ENCODE results near the gene SLC18B1. TPM values are rescaled to one million over a fixed set of nuclear protein-coding genes. Genes with fewer than 3 reads are reported as not detected.

The SLC18B1 gene
- total RNA-seq, 1 experiment from 2014 or later = 15.8 TPM

DNA sequence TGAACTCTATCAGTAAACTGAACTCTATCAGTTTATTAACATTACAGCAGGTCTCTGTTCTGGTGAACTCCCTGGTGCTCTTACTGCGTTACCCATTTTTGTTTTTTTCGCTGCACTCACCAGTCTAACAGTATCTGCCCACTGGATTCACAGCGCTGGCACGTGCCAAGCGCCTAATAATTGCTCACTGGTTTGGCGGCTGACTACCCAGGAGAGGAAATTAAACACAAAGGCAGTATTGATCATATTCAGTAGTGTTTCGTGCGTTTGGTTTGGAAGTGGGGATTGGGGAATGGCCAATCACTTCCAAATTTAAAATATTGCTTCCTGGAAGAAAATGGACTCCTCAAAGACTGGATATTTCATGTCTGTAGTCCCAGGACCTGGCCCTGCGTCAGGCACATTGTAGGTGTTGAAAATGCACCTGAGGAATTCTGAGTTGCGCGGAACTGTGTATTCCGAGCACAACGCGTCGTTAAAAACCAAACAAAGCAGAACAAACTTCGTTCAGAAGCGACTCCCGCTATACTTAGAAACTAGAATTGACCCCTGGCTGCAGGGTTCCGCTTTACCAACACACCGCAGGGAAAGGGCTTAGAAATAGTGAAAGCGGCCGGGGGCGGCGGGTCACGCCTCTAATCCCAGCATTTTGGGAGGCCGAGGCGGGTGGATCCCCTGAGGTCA is 14.9 kb upstream of the SLC18B1 start:
- peak overlapping the region; percentile 76 for H3K4me3 ChIP-seq (ENCODE audit: insufficient read depth, low read depth, low read length)
- no peak for DNase-seq
- no peaks in the 10 kb centered on the region for H3K27me3 ChIP-seq (ENCODE audit: control insufficient read depth, insufficient read depth, low read length)
- peaks cover 31% of the 10 kb centered on the region for H3K36me3 ChIP-seq (replicated peaks; ENCODE audit: control insufficient read depth, insufficient read depth, low read length)

DNA sequence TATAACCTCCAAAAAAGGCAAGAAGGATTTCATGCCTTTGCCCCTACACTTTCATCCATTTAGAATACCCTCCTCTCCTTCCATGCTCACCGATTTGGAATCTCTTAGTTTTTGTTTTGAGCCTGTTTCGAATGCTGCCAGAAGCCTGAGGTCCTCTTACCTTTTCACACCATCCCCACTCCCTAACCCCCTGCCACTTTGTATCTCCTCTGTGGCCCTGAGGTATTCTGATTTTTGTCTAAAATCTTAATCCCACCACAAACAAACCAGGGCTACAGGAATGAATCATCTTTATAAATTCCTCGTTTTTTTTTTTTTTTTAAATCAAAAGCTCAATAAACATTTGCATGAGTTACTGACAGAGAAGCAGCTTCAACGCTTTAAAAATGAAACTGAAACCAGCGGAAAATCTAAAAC is 14.3 kb upstream of the SLC18B1 start:
- DNase-seq = no peak
- Histone ChIP-seq H3K36me3 (replicated peaks; ENCODE audit: control insufficient read depth, insufficient read depth, low read length) (peaks cover 27% of the 10 kb centered on the region), H3K27me3 (ENCODE audit: control insufficient read depth, insufficient read depth, low read length) (no peaks in the 10 kb centered on the region), H3K4me3 (ENCODE audit: insufficient read depth, low read depth, low read length) (peak overlapping the region; percentile 76)

DNA sequence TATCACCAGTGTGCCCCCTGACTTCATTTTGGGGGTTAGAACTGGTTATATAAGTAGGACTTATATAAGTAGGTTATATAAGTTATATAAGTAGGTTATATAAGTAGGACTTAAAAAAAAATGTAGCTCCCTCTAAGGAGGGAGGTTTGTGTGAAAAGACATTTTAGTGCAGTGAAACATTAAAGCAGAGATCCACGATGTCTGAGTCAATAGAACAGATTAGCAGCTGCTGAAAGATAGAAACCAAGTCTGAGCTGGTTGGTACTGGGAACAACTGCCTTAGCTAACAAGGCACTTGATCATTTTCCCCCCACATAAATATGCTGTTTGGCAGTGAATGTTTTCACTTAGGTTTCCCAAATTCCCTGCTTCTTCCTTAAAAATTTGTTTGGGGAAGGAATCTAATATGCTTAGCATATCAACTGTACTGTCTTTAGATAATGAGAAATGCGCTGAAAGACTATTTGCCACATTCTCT is 13.9 kb upstream of the SLC18B1 start:
- peaks cover 23% of the 10 kb centered on the region for H3K36me3 ChIP-seq (replicated peaks; ENCODE audit: control insufficient read depth, insufficient read depth, low read length)
- no peaks in the 10 kb centered on the region for H3K27me3 ChIP-seq (ENCODE audit: control insufficient read depth, insufficient read depth, low read length)
- peak overlapping the region; percentile 76; the same call in 1 of the 2 replicates for H3K4me3 ChIP-seq (ENCODE audit: insufficient read depth, low read depth, low read length)
- DNase-seq = no peak

DNA sequence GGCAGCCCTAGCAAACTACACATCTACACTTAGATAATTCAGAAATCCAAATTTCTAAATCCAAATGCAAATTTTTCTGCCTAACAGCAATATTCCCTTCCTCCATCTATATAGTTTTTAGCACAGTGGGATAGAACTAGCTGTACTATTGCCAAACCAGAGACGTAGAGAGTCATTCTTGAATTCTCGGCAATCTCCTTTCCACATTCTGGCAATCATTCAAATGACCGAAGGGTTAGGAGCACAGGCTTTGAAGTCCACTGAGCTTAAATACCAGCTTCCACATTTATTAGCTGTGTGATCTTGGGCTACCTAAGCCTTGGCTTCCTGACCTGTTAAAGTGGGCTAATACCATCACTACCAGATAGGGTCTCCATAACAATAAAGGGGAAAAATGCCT is 12.8 kb upstream of the SLC18B1 start:
- H3K27me3 ChIP-seq (ENCODE audit: control insufficient read depth, insufficient read depth, low read length) = no peaks in the 10 kb centered on the region
- H3K36me3 ChIP-seq (replicated peaks; ENCODE audit: control insufficient read depth, insufficient read depth, low read length) = peaks cover 13% of the 10 kb centered on the region
- no peak for DNase-seq
- H3K4me3 ChIP-seq (ENCODE audit: insufficient read depth, low read depth, low read length) = no peak overlapping the region

DNA sequence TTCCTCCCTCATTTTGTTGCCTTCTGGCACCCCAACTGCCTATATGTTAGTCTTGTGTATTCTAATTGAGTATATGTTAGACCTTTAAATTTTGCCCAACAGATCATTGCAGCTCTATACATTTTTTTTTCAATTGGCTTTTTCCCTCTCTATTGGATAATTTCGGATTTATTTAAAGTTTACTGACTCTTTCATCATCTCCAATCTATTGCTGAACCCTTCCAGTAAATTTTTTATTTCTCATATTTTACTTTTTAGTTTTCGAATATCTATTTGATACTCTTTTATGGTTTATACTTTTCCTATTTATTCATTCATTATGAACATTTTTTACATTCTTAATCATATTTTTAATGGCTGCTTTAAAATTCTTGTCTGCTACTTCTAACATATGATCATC is 7.1 kb upstream of the SLC18B1 start:
- DNase-seq = no peak
- no peak overlapping the region for H3K4me3 ChIP-seq (ENCODE audit: insufficient read depth, low read depth, low read length)
- no peaks in the 10 kb centered on the region for H3K27me3 ChIP-seq (ENCODE audit: control insufficient read depth, insufficient read depth, low read length)
- H3K36me3 ChIP-seq (replicated peaks; ENCODE audit: control insufficient read depth, insufficient read depth, low read length) = no peaks in the 10 kb centered on the region

DNA sequence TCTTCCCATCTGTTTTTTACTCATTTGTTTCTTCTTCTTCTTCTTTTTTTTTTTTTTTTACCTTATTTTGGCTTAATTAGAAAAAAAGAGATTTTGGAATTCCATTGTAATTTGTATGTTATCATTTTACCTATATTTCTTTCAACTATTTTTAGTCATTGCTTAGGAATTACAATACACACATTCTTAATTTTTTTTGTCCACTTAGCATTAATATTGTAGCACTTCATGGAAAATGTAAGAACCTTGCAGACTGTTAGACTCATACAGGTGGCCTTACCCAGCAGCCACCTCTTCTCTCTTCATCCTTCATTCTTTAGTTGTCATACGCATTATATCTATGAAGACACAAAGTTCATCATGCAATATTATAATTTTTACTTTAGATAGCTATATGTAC is 5.8 kb upstream of the SLC18B1 start:
- H3K4me3 ChIP-seq (ENCODE audit: insufficient read depth, low read depth, low read length) = no peak overlapping the region
- H3K27me3 ChIP-seq (ENCODE audit: control insufficient read depth, insufficient read depth, low read length) = no peaks in the 10 kb centered on the region
- no peaks in the 10 kb centered on the region for H3K36me3 ChIP-seq (replicated peaks; ENCODE audit: control insufficient read depth, insufficient read depth, low read length)
- DNase-seq = no peak

DNA sequence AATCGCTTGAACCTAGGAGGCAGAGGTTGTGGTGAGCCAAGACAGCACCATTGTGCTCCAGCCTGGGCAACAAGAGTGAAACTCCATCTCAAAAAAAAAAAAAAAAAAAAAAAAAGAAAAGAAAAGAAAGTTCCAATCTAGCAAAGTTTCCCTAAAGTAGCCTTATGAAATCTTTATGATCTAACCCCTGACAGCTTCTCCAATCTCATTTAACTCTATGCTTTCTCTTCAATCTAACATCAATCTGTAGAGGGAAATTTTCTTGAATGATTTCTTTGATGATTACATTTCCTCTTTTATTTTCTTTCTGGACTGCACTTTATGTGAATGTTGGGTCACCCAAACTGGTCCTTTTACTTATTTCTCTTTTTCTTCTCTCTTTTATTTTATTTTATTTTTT is 2.2 kb upstream of the SLC18B1 start:
- Histone ChIP-seq H3K4me3 (ENCODE audit: insufficient read depth, low read depth, low read length) (no peak overlapping the region), H3K36me3 (replicated peaks; ENCODE audit: control insufficient read depth, insufficient read depth, low read length) (no peaks in the 10 kb centered on the region), H3K27me3 (ENCODE audit: control insufficient read depth, insufficient read depth, low read length) (no peaks in the 10 kb centered on the region)
- DNase-seq = no peak

DNA sequence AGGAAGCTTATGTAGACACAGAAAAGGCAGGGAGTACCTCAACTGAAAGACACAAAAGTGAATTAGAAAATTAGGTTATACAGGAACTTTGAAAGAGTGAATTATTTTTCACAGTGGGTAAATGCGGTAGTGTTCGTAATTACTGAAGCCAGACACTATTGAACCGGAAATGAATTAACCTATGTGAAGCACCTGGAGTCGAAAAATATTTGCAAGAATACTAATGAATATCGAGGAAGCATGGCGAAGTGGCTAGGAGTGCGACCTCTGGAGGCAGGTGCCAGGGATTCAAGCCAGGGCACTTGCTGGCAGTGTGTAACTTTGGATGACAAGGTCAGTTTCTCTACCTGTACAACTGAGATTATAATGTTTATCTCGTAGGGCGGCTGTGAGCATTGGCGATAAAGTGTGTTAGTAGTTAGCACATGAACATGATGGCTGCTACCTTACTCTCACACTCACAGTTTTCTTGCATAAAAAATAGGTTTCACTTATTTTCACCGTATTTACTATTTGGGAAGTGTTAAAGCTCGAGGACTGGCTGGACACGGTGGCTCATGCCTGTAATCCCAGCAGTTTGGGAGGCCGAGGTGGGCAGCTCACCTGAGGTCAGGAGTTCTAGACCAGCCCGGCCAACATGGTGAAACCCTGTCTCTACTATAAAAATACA is 567 bp upstream of the SLC18B1 start:
- peak; percentile 73 for DNase-seq
- Histone ChIP-seq H3K27me3 (ENCODE audit: control insufficient read depth, insufficient read depth, low read length) (no peaks in the 10 kb centered on the region), H3K4me3 (ENCODE audit: insufficient read depth, low read depth, low read length) (peak overlapping the region; percentile 78), H3K36me3 (replicated peaks; ENCODE audit: control insufficient read depth, insufficient read depth, low read length) (peaks cover 1% of the 10 kb centered on the region; the same call in 1 of the 2 replicates)

DNA sequence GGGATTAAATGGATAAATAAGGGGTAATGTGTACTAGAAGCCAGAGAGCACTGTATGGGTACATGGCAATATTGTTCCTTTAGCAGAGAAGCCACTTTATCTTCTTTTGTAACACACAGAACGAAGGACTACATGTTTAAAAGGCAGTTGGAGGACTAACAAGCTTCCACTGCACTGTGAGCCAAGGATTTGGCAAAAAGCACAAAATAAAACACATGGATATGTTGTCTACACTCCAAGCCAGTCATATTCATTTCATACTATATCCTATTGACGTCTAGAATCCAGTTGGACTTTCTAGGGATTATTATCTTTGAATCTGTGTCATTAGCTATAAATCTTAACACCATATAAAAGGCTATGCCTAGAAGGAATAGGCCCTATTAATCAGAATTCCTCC is 3.0 kb downstream of the SLC18B1 start:
- DNase-seq = no peak
- Histone ChIP-seq H3K27me3 (ENCODE audit: control insufficient read depth, insufficient read depth, low read length) (no peaks in the 10 kb centered on the region), H3K4me3 (ENCODE audit: insufficient read depth, low read depth, low read length) (no peak overlapping the region), H3K36me3 (replicated peaks; ENCODE audit: control insufficient read depth, insufficient read depth, low read length) (peaks cover 4% of the 10 kb centered on the region)

DNA sequence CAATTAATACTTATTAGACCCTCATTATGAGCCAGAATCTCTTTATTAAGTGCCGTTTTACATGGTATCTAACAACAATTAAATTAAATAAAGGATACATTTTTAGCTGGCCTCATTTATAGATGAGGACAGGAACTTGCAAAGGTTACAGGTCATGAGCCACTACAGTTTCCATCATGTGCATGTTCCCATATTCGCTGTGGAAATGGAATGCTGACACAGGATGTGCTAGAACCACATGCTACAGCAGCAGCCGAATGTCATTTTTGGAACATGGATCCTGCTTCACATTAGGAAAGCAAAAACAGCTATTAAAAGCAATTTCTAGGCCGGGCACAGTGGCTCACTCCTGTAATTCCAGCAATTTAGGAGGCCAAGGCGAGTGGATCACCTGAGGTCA is 5.9 kb downstream of the SLC18B1 start:
- no peak for DNase-seq
- H3K27me3 ChIP-seq (ENCODE audit: control insufficient read depth, insufficient read depth, low read length) = no peaks in the 10 kb centered on the region
- no peak overlapping the region for H3K4me3 ChIP-seq (ENCODE audit: insufficient read depth, low read depth, low read length)
- peaks cover 4% of the 10 kb centered on the region for H3K36me3 ChIP-seq (replicated peaks; ENCODE audit: control insufficient read depth, insufficient read depth, low read length)

DNA sequence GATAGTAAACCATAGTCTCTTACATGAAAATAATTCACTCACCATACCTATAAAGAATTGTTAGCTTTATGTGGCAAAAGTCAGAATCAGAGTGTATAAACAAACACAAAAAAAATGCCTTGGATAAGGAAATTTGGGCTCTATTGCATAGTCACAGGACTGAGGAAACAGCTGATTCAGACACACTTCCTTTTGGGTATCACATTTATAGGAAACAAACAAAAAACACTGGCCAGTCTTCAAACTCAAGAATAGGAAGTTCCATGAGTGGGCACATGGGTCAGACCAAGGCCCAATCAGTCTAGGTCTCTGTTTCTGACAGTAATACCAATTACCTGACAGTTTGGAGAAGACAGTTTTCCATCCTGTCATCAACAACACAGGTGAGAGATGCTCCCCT is 8.0 kb downstream of the SLC18B1 start:
- Histone ChIP-seq H3K4me3 (ENCODE audit: insufficient read depth, low read depth, low read length) (no peak overlapping the region), H3K36me3 (replicated peaks; ENCODE audit: control insufficient read depth, insufficient read depth, low read length) (peaks cover 4% of the 10 kb centered on the region), H3K27me3 (ENCODE audit: control insufficient read depth, insufficient read depth, low read length) (no peaks in the 10 kb centered on the region)
- no peak for DNase-seq

DNA sequence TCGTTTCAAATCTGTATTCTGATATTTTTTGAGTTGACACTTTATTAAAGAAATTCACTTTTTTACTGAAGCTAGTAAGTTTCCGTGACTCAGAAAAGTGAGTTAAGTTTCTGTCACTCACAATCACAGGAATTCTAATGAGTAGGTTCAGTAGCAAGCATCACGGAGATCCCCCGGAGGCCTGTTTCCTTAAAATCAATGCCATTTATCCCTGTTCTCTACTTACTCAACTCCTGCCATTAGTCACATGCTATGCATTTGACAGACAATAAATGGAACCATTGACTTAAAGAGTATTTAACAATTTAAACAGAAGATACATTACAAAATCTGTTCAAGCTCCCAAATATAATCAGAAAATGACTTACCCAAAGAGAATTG is 9.1 kb downstream of the SLC18B1 start:
- Histone ChIP-seq H3K36me3 (replicated peaks; ENCODE audit: control insufficient read depth, insufficient read depth, low read length) (peaks cover 3% of the 10 kb centered on the region), H3K4me3 (ENCODE audit: insufficient read depth, low read depth, low read length) (no peak overlapping the region), H3K27me3 (ENCODE audit: control insufficient read depth, insufficient read depth, low read length) (no peaks in the 10 kb centered on the region)
- no peak for DNase-seq

DNA sequence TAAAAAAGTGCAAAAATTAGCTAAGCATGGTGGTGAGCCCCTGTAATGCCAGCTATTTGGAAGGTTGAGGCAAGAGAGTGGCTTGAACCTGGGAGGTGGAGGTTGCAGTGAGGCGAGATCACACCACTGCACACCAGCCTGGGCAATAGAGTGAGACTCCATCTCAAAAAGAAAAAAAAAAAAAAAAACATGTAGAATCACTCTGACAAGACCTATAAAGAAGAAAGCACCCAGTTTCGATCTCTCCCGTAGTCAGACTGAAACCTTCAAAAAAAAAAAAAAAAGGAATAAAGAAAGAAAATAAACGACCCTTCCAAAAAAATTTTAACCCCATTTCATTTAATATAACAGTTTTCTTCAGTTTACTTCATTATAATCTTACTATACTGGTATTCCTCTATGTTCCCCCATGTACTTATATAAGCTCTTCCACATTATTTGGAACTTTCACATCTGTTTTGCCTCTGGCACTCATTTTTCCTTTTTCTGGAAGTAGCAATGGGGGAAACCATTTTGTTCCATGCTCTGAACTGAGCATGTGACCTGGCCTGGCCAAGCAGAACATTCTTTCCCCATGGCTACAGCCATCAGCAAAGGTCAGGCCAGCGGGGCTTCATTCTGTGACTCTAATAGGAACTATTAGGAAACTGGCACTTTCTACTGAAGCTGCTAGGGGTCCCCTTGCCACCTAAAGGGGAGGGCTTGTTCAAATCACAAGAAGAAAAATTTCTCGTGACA is 9.6 kb downstream of the SLC18B1 start:
- Histone ChIP-seq H3K4me3 (ENCODE audit: insufficient read depth, low read depth, low read length) (no peak overlapping the region), H3K36me3 (replicated peaks; ENCODE audit: control insufficient read depth, insufficient read depth, low read length) (peaks cover 3% of the 10 kb centered on the region), H3K27me3 (ENCODE audit: control insufficient read depth, insufficient read depth, low read length) (no peaks in the 10 kb centered on the region)
- DNase-seq = no peak

DNA sequence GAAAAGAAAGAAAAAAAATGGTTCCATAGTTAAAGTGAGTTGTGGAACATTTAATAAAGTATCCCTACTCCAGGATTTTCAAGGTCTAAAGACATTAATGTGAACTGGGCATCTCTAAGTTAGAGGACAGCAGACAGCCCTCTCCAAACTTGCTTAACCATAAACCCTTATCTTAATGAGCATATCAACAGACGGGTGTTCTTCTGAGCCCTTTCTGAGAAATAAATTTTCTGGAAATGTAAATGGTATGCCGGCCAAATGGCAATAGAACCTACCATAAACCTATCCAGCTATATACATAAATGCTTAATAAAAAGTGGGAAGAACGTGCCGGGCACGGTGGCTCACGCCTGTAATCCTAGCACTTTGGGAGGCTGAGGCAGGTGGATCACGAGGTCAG is 12.5 kb downstream of the SLC18B1 start:
- no peaks in the 10 kb centered on the region for H3K27me3 ChIP-seq (ENCODE audit: control insufficient read depth, insufficient read depth, low read length)
- no peak for DNase-seq
- no peak overlapping the region for H3K4me3 ChIP-seq (ENCODE audit: insufficient read depth, low read depth, low read length)
- no peaks in the 10 kb centered on the region; the same call in none of the 2 replicates for H3K36me3 ChIP-seq (replicated peaks; ENCODE audit: control insufficient read depth, insufficient read depth, low read length)
